Left renal cortex interstitium (tissue), 4 donors: ENCODE results near the gene PLCG2. TPM values are rescaled to one million over a fixed set of nuclear protein-coding genes. Genes with fewer than 3 reads are reported as not detected.
A peak's percentile ranks its signal among the peaks of the same experiment; 100 is the strongest.
"Not testable (repeated sequence)": the region's sequence is repeated elsewhere in the genome, so short reads cannot be mapped to it uniquely, and the experiment has no call there.

ENCODE experiments used
- DNase-seq, 4 donors: peaks; one replicate each; pipeline ENCODE4 v3.0.0-alpha.2; 2013; ENCODE audit warnings: low read depth in 4 of 4, low spot score in 2 of 4, missing footprints in 1 of 4
- polyA plus RNA-seq, 4 donors: library from polyadenylated mRNA; unstranded; fragments of 120-200 nt; gene quantifications; one replicate each; pipeline ENCODE4 v1.2.1, GENCODE V29; 2013; ENCODE audit not compliant: insufficient read length in 4 of 4

Gene PLCG2
- polyA plus RNA-seq, 4 donors: 33.7 to 58.3 (median 45.1) TPM

DNA sequence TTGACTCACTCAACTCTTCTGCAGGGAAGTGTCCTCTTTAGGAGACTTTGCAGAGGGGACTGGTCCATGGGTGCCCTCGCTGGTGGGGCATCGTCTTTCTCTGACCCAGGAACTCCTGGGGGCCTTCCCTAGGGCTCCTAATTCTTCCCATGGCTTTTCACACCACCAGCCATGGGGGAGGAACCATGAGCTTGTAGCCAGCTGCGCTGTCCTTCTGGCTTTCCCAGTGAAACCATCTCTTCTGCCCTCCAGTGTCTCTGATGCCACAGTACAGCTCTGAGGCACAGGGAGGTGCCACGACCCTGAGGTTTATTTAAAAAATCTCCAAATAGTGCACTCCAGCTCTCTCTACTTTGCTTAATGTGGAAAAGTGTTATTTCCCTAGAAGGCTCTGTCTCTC is 153.6 kb downstream of the PLCG2 start:
- no peak for DNase-seq

DNA sequence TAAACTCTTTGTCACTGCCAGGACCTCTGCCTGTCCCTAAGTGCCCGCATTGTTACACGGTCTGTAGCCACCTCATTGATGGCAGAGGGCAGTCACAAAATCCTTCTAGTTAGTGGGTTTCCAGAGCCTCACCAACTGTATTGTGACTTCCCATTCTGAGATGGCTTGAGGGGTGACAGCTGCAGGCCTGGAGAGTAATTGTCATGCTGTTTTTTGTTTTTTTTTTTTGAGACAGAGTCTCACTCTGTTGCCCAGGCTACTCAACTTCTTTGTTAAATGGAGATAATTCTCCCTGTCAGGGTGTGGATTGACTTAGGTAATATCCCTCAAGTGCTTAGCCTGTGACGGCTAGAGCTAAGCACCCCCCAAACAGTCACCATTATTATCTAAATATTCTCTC is 154.3 kb downstream of the PLCG2 start:
- DNase-seq: no peak

DNA sequence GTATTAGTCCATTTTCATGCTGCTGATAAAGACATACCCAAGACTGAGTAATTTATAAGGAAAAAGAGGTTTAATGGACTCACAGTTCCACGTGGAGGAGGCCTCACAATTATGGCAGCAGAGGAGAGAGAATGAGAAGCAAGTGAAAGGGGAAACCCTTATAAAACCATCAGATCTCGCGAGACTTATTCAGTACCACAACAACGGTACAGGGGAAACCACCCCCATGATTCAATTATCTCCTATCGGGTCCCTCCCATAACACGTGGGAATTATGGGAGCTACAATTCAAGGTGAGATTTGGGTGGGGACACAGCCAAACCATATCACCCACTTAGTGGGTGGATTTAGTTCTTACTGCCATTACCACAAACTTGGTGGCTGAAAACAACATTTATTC is 155.6 kb downstream of the PLCG2 start:
- DNase-seq: not testable (repeated sequence)

DNA sequence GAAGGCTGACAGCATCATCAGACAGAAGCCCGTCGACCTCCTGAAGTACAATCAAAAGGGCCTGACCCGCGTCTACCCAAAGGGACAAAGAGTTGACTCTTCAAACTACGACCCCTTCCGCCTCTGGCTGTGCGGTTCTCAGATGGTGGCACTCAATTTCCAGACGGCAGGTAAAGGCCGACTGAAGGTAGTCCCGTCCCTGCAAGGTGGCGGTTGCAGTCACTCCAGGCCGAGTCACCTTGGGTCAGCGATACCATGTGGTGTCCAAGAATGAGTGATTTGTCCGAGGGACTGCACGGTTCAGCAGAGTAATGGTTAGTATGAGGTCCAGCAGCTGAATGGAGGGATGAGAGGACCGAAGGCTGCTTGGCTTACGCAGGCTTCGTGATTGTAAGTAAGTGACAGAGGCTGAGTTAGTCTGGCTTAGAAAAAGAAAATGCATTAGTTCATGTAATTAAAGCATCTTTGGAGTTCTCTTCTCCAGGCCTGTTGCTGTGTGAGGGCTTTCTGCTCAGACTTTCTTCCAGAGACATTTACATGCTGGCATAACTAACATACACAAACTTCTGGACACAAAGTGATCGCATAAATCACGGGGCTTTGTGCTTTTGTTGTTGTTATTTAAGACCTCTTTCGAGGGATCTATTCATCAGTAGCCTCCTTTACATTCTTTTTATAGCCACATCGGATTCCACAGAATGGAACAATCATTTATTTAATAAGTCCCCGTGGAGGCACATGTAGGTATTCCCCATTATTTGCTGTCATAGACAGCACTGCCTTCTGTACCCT is 157.3 kb downstream of the PLCG2 start:
- DNase-seq: no peak

DNA sequence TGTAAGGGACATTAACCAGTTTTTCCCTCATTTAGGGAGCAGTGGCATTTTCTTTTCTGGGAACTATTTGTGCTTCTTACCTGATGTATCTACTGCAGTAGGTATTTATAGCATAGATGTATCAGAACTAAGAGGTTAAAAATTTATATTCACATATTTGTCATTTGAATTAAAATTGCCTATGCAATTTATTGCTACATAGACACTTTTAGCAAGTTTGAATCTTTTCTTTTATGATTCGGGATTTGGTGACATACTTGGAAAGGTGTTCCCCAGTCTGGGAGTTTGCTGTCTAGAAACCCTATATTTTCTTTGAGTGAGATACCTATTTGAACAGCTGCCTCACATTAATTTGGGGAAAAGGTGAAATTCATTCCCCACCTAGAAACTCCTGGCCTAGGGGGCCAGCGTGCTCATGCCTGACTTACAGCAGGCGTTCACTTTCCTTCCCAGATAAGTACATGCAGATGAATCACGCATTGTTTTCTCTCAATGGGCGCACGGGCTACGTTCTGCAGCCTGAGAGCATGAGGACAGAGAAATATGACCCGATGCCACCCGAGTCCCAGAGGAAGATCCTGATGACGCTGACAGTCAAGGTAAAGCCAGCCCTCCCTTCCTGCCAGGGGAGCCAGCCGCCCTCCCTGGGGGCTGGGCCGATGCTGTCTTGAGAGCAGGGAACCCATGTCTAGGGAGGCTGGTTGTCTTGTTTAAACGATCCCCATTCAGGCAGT is 158.4 kb downstream of the PLCG2 start:
- no peak for DNase-seq

DNA sequence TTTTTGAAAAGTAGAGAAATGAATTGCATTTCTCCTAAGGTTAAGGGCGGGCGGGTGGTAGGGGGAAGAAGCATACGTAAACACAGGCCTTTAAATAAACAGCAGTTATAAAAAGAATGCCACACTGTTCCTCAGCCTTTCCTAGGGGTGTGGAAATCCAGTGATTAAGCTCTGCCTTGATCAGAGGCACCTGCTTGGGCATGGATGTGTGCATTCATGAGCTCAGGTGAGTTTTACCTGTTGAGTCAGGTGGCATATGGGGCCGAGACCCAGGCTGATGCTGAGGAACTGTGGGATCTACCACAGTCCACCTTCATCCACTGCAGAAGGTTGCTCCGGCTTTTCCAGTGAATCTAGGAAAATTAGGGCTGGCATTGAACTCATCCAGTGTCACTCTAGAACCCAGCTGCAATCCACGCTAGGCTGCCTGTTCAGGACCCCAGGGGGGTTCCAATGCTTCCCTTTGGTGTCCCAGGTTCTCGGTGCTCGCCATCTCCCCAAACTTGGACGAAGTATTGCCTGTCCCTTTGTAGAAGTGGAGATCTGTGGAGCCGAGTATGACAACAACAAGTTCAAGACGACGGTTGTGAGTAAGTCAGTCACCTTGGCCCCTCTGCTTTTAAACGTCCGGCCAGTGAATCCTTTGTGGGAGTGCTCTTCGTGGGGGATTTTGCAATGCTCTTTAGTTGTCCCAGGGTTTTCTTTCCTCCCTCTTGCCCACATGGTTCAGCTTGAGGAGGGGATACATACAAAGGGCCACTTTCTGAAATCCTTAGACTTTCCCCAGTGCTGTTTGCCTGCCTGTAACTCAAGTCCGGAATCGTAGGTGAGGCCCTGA is 159.5 kb downstream of the PLCG2 start:
- no peak for DNase-seq

DNA sequence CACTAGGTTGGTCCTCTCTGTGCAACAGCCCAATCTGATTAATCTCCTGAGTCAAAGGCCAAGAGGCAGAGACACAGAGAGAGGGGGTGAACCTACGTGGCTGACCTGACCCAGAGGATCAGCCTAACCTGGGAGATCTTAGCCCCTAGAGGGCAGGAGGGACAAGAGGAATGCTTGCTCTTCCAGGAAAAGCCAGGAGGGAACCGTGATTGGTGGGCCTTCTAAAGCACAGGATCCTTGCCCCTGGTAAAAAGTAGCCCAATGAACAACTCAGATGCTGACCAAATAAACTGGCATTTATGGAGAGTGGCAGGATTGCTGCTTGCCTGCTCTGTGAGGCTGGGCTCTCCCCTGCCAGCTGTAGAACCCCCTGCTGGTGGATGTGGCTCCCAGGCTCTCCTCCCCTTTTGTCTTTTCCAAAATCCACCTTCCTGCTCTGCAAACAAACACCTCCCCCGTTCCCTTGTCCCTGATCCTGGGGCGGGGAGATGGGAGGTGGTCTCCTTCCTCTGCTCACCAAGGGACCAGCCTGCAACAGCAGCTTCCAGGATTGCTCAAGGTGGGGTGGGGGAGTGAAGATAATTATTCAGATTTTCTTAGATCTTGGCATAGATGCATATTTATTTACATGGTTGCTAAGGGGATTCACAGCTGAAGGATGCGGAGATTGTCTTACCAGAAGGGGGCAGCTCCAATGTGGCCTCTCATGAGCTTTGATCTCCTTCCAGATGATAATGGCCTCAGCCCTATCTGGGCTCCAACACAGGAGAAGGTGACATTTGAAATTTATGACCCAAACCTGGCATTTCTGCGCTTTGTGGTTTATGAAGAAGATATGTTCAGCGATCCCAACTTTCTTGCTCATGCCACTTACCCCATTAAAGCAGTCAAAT is 160.3 kb downstream of the PLCG2 start:
- no peak for DNase-seq

DNA sequence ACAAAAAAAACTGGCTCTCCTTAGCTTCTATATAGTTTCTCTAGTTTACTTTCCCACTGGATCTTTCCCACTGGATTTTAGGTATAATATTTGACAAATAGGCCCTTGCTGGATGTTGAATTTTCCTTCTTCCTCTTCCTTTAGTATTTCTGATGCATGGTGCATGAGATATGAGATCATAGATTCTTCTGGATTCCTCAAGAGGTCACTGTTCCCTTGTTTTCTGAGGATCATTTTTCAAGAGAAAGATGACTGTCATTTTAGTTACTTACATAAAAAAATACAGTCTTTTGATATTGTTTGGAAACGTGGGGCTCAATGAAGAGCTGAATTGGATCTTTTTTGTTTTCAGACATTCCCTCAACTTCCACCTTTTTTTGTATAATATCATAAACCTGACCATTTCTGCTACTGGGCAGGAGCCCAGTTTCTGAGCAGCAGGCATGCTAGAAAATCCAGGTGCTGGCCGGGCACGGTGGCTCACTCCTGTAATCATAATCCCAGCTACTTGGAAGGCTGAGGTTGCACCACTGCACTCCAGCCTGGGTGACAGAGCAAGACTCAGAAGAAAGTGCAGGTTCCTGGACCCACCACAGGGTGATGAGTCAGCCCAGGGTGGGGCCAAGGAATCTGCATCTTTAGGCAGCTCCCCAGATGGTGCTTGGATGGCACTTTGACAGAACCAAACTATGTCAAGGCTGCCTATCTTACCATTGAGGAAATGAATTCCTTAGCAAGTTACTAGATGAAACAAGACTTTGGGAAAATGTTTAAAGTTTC is 161.9 kb downstream of the PLCG2 start:
- DNase-seq: peak in 1 of 4 donors; percentile 23

DNA sequence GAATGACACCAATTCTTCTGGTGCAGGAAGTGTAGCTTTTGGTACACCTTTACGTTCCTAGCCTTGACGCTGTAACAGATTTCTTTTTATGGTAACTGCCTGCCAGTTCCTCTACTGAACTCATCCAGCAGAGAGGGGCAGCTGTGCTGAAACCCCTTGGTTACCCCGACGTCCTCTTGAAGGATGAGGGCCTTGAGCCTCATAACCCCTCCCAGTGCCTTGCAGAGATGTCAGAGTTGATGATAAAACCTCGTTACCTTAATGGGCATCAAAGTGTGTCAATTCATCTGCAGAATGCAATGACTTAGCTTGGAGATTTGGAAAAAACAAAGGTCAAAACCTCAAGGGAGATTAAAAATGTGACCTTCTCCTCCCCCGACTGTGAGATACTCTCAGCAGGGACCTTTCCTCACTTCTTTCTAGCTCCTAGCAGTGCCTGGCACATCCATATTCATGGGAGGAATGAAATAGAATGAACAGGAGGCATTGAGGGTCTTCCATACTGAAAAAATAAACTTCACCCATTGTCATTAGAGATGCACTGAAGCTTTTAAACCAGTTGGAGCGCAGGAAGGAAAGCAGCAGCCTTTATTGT is 163.0 kb downstream of the PLCG2 start:
- no peak for DNase-seq

DNA sequence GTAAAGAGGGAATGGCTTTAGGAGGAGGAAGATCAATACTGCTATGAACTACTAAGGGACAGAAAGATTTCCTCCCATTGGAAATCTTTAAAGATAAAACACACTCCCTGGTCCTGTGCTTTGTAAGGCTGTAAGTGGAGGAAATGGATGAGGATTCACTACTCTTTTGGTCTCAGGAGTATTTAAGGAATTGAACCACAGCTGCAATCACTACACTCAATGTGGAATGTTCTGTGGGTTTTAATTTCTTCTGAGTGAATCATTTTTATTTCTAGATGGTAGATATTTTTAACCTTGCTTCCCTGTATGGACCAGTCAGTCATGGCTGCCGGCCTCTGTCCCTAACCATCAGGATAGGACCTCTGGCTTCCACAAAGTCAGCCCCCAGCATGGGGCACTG is 166.6 kb downstream of the PLCG2 start:
- DNase-seq: no peak

DNA sequence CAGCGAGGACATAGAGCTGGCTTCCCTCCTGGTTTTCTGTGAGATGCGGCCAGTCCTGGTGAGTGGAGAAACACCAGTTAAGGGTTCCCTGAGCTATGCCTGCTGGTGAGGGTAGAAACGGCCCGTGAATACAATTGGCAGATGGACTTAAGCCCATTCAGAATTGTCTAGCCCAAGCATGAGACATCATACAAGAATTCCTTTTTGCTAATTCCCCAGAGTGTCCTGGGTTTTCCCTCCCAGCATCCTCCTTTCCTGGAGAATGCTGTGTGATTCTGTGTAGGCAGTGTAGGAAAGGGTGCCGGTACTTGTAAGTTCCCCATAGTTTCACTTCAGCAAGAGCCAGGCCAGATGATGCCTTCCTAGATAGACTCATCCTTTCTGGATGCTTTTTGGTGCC is 167.1 kb downstream of the PLCG2 start:
- DNase-seq: no peak

DNA sequence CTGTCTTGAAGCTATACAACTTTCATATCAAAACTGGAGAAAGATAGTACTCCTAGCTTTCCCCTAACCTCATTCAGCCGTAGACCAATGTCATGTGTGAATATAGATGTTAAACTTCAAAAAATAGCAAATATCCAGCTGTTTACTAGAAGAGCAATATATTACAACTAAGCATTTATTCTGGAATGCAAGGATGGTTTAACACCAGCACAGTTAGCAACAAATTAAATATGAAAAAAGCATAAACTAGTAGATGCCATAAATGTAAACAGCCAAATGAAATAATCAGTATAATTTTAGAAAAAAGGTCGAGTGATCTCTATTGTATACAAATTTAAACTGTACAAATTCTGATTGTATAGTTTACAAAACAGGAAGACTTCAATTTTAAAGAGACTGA is 172.5 kb downstream of the PLCG2 start:
- DNase-seq: no peak

DNA sequence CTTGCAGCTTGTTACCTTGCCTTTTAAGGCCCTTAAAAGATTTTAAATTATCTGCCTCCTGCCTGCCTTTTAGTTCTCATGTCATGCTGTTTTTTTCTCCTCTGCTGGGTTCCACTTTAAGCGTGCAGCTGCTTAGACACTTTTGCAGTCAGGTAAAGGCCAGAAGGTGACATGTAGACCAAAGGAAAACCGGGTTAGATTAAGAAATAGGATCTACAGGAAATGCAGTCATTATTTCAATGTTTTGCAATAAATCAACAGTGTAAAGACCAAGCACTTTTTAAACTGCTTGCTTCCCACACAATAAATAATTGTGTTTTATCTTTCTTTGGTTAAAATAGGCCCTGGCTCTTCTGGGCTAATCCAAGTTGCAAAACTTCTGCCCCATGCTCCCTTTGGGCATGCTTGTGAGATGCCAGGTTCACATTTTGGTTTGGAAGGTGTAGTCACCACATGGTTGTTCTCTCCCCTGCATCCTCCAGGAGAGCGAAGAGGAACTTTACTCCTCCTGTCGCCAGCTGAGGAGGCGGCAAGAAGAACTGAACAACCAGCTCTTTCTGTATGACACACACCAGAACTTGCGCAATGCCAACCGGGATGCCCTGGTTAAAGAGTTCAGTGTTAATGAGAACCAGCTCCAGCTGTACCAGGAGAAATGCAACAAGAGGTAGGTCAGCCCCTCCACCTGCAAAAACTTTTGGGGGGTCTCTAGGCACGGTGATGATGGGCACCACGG is 177.3 kb downstream of the PLCG2 start:
- DNase-seq: no peak

DNA sequence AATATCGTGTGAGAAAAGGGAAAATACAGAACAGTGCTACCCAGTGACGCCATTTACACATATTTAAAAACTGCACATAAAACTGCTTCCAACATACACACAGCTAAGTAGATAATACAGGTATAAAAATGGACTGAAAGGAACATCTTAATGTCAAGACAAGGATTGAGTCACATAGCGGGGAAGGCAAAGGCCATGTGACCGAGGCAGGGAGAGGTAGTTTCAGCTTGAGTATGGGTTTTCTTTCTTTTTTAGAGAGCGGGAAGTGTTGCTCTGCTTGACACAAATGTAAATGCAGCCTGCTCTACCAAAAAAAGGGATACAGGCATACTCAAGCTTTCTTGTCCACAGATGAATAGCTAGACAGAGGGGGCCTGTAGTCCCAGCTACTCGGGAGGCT is 185.7 kb downstream of the PLCG2 start:
- no peak for DNase-seq

DNA sequence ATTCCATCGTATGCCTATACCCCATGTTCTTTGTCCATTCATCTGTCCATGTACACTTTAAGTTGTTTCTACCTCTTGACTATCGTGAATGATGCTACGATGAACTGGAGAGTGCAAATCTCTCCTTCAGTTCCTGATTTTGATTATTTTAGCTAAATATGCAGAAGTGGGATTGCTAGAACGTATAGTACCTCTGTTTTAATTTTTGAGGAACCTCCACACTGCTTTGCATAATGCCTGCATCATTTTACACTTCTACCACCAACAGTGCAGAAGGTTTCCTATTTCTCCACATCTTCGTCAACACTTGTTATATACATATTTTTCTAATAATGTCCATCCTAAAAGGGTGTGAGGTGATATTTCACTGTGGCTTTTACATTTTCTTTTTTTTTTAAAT is 188.3 kb downstream of the PLCG2 start:
- no peak for DNase-seq

DNA sequence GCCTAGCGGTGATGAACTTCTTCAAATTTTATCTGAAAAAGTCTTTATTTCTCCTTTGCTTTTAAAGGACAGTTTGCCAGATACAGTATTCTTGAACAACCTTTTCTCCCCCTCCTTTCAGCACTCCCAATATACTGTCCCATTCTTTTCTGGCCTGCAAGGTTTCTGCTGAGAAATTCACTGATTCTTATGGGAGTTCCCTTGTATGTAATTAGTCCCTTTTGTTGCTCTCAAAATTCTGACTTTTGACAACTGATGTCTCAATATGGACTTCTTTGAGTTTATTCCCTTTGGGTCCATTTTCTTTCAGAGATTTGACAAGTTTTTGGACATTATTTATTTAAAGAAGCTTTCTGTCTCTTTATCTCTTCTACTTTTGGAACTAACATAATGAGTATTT is 192.8 kb downstream of the PLCG2 start:
- no peak for DNase-seq

DNA sequence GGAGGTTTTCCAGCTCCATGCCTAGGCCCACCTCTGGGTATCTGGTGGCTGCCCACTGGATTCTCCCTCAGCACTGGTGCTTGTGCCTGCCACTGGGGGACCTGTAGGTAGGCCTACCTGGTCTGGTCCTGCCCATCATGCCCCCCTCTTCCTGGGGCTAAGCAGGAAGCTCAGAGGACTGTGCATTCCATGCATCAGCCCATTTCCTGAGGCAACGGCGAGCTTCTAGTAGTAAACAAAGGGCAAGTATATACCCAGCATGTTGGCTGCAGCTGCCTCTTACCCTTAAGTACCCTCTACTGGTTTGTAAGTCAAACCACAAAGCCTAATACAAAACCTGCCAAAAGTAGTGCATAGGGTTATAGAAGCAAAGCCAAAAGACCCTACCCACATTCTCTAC is 194.6 kb downstream of the PLCG2 start:
- no peak for DNase-seq

DNA sequence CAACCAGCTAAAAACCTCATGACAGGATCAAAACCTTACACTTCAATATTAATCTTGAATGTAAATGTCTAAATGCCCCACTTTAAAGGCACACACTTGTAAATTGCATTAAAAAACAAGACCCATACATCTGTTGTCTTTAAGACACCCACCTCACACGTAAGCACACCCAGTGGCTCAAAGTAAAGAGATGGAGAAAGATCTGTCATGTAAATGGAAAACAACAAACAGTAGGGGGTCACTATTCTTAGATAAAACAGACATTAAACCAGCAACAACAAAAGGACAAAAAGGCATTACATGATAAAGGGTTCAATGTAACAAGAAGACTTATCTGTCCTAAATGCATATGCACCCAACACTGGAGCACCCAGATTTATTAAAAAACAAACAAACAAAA is 196.5 kb downstream of the PLCG2 start:
- DNase-seq: no peak
